IPS DF 19.7 (cell line): Measurements from ENCODE around the gene MED7.

ENCODE experiments used
- DNase-seq: peaks from one replicate; pipeline ENCODE4 v3.0.0-alpha.2; 2013; ENCODE audit warnings: low read depth, low spot score

Gene MED7

DNA sequence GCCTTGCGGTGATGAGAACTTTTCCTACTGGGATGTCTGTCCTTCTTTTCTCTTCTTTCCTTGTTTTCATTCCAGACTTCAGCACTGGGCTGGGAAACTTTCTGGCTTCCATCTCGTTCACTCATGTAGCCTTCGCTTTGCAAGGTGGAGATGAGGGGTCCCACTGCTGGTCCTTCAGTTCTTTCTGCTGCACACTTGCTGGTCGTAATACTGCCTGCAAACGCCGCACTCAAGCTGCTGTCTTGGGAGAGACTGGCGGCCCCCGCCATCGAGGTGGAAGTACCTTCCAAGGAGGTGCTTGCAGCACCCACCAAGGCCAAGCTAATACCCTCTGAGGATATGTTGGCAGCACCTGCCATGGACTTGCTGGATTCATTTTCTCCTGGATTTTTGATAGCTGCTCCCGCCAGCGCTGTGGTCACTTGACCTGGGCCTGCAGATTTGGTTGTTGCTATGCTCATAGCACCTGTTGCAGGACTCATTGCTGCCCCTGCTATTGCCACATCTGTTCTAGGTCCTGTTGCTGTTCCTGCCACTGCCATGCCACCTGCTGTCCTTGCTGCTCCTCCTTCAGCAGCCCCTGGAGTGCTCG is 20.4 kb upstream of the MED7 start:
- DNase-seq = no peak

- DNase-seq = no peak
Observed at GRCh38 chr5:157161996-157162395, 19.3 kb upstream of the MED7 start.

DNA sequence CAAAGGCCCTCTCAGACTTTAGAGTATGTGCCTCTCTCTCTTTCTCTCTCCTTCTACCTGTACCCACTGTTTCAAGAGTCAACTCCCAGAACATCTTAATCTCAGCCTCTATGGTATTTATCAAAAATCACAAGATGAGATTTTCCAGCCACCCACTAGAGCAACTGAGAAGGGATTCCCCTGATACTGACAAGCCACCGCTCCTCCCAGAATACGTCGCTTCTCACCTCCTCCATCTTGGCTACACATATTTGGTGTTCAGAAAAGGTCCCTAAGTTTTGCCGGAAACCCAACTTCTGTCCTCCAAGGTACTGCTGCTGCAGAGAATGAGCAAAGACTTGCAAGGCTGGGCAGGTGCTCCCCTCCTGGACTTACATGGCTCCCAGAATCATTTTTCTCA is 17.3 kb upstream of the MED7 start:
- no peak for DNase-seq

- DNase-seq = no peak
Observed at GRCh38 chr5:157159209-157159751, 16.6 kb upstream of the MED7 start.

- DNase-seq = no peak
Observed at GRCh38 chr5:157157293-157157891, 14.7 kb upstream of the MED7 start.

DNA sequence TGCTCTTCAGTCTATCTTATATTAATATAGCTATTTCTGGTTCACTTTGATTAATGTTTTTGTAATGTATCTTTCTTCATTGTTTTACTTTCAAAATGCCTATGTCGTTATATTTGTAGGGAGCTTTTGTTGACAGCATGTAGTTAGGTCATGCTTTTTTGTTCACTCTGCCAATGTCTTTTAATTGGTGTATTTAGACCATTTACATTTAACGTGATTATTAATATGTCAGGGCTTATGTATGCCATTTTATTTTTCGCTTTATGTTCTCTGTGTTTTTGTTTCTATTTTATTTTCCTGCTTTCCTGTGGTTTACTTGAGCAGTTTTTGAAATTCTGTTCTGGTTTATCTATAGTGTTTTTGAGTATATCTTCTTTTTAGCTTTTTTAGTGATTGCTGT is 12.6 kb upstream of the MED7 start:
- no peak for DNase-seq

- DNase-seq = no peak
Observed at GRCh38 chr5:157150995-157151394, 8.3 kb upstream of the MED7 start.

DNA sequence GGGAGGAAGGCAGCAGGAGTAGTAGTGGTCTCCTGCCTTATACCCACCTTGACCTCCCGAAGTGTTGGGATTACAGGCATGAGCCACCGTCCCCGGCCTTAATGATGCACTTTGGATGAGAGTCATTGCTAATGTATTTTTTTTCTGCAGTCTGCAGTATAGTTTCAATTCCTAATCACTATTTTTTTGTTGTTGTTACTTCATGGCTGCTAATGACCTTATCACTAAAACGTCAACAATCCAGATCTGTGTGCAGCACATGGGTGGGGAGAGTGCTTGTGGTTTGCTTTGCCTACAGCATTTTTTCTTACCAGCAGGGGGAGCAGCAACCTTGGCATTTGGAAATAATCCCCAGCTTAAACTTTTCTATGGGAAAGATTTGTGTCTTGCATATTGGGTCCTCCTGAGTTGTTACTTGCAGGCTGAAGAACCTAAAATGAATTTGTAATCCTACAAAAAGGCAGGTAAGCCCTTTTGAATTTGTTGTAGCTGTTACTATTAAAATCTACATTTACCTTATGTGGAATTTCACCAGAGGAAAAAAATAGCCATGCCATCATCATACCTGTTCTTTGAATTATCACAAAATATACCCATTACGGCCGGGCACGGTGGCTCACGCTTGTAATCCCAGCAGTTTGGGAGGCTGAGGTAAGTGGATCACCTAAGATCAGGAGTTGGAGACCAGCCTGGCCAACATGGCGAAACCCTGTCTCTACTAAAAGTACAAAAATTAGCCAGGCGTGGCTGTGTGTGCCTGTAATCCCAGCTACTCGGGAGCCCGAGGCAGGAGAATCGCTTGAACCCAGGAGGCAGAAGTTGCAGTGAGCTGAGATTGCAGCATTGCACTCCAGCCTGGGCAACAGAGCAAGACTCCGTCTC is 6.3 kb upstream of the MED7 start:
- peak; percentile 20 for DNase-seq

DNA sequence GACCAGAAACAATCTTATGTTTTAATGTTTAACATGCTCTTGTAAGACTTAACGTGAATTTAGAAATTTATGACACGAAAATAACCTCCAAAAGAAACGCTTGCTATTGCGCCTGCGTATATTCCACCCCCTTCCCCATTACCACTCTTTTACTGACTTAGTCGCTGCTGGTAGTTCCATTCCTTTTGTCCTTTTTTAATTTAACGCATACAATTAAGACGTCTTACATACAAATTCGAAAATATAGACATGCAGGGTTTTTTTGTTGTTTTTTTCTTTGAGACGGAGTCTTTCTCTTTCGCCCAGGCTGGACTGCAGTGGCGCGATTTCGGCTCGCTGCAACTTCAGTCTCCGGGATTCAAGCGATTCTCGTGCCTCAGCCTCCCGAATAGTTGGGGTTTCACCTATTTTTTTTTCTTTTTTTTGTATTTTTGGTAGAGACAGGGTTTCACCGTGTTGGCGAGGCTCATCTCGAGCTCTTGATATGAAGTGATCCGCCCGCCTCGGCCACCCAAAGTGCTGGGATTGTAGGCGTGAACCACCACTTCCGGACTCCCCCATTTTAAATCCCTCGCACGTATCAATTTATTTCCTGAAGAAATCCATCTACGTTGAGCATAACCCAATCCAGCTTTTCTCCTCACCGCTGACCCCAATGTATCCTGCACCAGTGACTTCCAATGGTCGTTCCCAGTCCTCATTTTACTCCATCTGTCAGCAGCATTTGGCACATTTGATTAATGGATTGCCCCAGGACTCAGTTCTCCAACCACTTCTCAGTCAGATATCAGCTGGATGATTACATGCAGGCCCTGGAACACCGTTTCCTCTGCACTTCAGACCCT is 684 bp upstream of the MED7 start:
- DNase-seq = no peak

DNA sequence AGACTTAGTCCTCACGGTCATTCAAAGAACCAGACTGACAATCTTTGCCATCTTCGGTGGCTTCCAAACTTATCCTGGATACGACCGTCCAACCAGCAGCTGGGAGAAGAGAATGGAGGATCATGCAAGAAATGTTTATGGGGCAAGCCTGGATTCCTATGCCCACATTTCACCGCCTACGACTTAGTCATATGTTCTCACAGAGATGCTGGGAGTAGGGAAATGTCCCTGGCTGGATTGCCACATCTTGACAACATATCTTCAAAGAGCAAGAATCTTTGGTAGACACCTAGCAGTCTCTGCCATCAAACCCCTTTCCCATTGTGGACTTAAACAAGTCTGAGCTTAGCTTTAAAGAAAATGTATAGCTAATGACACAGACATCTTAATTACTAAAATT is 5.0 kb downstream of the MED7 start:
- DNase-seq = no peak

- no peak for DNase-seq
Observed at GRCh38 chr5:157132281-157132612, 10.4 kb downstream of the MED7 start.

DNA sequence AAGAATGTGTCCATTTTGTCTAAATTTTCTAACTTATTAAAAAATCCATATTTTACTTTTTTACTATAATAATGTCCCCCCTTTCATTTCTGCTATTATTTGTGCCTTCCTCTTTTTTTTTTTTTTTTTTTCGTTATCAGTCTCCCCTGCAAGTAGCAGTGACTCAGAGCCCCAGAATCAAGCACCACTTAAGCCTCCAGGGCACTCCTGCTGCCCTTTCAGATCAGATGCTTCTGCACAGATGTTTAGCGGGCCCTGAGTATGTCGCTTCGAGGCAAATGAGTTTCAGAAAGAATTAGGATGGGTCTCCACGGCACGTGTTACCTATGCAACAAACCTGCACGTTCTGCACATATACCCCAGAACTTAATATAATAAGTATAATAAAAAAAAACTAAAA is 11.7 kb downstream of the MED7 start:
- DNase-seq = no peak

GRCh38 chr5:157121709-157122108 is 21.0 kb downstream of the MED7 start:
- DNase-seq = no peak

- DNase-seq = no peak
Observed at GRCh38 chr5:157120102-157120501, 22.6 kb downstream of the MED7 start.

- DNase-seq = no peak
Observed at GRCh38 chr5:157116483-157116954, 26.1 kb downstream of the MED7 start.

DNA sequence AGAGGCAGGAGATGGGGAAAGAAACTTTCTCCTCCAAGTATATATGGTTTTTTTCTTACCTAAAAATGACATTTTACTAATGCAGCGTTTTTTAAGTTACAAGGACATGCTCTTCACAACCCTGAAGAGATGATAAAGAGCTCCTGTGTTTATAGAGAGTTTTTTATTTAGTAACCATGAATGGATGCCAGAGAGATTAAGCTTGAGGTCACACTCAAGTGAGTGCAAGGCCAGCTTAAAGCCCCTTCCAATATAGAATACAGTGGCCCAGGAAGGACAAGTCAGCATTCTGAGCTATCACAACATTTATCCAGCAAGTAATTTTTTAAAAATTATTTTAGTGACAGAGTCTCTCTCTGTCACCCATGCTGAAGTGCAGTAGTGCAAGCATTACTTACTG is 27.2 kb downstream of the MED7 start:
- no peak for DNase-seq

DNA sequence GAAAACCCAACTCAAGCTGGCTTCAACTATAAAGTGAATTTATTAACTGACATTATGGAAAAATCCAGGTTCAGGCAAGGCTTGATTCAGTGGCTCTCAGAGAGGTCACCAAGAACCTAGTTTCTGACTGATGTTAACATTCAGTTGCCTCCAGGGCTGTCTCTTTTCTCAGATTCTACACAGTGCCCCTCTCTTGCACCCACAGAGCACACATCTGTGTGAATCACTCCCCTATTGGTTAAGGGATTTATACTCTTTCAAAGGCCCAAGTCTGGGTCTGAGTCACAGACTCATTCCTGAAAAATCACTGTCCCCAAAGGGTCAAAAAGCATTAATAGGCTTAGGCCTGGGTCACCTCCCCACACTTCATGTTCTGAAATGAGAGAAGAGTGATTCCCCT is 27.7 kb downstream of the MED7 start:
- no peak for DNase-seq

DNA sequence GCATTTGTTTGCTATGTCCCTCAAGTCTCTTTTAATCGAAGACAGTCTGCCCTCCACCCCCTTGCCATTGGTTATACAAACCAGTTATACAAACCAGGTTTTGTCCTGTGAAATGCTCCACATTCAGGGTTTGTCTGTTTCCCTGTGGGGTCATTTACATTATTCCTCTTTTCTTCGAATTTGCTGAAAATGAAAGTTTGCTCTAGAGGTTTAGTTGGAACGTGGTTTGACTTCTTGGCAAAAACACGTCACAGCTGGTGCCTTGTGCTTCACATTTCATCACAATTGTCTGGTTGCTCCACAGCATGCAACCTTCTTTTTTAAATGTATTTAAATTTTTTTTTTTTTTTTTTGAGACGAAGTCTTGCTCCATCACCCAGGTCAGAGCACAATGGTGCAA is 29.7 kb downstream of the MED7 start:
- no peak for DNase-seq

- no peak for DNase-seq
Observed at GRCh38 chr5:157109744-157110143, 32.9 kb downstream of the MED7 start.

GRCh38 chr5:157108976-157109375 is 33.7 kb downstream of the MED7 start, which contains the start of gene HAVCR2:
HAVCR2 (minus strand) TSS chr5:157109044; CDS start chr5:157108983, 61 bp downstream.
- no peak for DNase-seq

GRCh38 chr5:157107508-157107907 is 35.2 kb downstream of the MED7 start:
- DNase-seq = no peak
